ENCODE results near the gene ZNF519.

DNA sequence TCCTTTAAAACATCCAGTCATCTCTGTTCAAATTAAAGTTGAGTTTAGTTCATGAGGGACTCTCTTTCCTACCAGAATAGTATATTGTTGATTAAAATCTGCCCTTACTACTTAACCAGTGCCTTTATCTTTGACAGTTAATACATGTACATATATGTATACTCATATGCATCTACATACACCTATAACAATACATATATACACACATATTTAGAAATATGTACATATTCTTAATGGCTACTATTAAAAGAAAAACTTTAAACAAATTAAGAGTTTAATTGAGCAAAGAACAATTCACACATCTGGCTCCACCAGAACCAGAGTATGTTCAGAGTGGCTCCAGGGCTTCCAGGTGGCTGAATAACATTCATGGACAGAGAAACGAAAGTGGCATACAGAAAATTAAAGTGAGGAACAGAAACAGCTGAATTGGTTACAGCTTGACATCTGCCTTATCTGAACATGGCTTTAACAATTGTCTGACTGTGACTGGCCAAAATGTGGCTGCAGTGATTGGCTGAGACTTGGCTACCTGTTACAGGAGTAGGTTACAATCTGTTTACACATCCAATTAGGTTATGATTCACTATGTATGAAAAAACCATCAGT lies 38.8 kb downstream of the ZNF519 start:
- TF ChIP-seq, protein P1, sequence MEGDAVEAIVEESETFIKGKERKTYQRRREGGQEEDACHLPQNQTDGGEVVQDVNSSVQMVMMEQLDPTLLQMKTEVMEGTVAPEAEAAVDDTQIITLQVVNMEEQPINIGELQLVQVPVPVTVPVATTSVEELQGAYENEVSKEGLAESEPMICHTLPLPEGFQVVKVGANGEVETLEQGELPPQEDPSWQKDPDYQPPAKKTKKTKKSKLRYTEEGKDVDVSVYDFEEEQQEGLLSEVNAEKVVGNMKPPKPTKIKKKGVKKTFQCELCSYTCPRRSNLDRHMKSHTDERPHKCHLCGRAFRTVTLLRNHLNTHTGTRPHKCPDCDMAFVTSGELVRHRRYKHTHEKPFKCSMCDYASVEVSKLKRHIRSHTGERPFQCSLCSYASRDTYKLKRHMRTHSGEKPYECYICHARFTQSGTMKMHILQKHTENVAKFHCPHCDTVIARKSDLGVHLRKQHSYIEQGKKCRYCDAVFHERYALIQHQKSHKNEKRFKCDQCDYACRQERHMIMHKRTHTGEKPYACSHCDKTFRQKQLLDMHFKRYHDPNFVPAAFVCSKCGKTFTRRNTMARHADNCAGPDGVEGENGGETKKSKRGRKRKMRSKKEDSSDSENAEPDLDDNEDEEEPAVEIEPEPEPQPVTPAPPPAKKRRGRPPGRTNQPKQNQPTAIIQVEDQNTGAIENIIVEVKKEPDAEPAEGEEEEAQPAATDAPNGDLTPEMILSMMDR (conservative IDR thresholded peaks at IDR 0.05 in 1 of 2, IDR thresholded peaks at IDR 0.05 in 1 of 2; ENCODE audit: low read depth in 1 of 2, low read length in 2 of 2), result no peak
- TF ChIP-seq EZH2 (IDR thresholded peaks at IDR 0.05; ENCODE audit: low read length, missing control alignments), result no peak
